ENCODE results near the gene UNK. TPM values are rescaled to one million over a fixed set of nuclear protein-coding genes. Genes with fewer than 3 reads are reported as not detected.
A peak's percentile ranks its signal among the peaks of the same experiment; 100 is the strongest.
"Not testable (repeated sequence)": the region's sequence is repeated elsewhere in the genome, so short reads cannot be mapped to it uniquely, and the experiment has no call there.

Gene UNK
- total and polyA plus RNA-seq, 10 donors = 19.0 to 53.8 (median 46.2) TPM

DNA sequence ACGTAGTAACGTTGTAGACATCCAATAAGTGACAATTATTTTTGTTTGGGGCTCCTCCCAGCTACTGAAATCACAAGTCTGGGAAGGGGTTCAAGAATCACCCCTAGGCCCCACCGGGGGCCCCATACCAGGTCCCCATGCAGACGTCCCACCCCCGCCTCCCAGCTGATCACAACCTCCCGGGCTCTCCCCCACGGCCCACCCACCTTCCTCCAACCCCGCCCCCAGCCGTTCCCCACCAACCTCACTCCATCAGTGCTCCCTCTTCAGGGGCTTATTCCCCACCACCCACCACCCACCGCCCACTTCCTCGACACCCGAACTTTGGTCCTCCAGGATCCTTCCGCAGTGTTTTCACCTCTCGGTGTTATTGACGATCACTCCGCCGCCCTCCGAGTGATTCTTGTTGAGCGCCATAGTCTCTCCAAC lies 70.3 kb downstream of the UNK start:
- H3K4me1 ChIP-seq = peaks cover 46 to 93% (median 78%) of the 10 kb centered on the region in 6 donors
- DNase-seq = no peak
- H3K27ac ChIP-seq = peak overlapping the region; percentile 85 to 100 (median 100)
- H3K4me3 ChIP-seq = peak overlapping the region; percentile 35 to 87 (median 71)
- WGBS, 5 donors = 0 to 1% (median 1%) methylated on average over 15 to 19 of the region's 19 CpGs
- no peaks in the 10 kb centered on the region for H3K9me3 ChIP-seq
- TF ChIP-seq POLR2AphosphoS5 (IDR thresholded peaks at IDR 0.05) (no peak), CTCF (IDR thresholded peaks at IDR 0.05 in 8 of 11, conservative IDR thresholded peaks at IDR 0.05 in 3 of 11) (no peak), POLR2A (IDR thresholded peaks at IDR 0.05) (peak in 1 of 3 donors; percentile 79)
- H3K27me3 ChIP-seq (replicated peaks in 1 of 7) = no peaks in the 10 kb centered on the region
- intact Hi-C loops (cut with DNase I; ENCODE audit: low total_unique reads) = no loop called here
- peaks cover 0 to 36% (median 27%) of the 10 kb centered on the region in 6 donors for H3K36me3 ChIP-seq

- DNase-seq = peak; percentile 98
These were observed 70.9 kb downstream of the UNK start, which contains the start of gene WBP2 for GRCh38 chr17:75855310-75856061. TSS of gene WBP2 (minus strand) at chr17:75855335. CDS start at chr17:75855297, 38 bp downstream.

DNA sequence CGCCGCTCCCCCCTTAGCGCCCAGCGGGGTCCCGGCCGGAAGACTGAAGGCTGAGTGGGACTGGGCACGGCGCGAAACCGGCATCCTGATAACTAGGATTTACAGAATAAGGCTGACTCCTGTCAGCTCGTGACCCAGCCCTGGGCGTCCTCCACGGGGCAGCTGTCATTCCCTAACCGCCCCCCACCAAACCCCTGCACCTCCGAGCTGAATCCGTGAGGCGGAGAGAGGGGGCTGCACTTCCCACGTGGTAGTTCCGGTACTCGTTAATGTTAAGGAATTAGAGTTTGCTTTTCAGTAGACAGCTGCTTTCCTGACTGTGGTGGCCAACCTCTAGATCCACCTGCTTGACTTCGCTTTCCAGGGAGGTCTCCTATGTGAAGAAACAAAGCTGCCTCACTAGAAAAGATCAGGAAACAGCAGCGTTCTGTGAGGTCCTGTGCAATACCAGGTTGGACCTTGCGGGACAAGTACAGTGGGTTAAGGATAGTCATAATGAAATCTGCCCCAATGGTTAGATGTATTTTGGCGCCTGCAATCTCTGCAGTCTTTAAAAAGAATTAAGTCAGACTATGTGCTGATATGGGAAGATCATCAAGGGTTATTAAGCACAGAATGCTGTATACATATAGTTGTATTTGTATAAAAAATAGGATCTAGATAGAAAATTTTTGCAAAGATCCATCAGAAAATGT lies 71.6 kb downstream of the UNK start:
- intact Hi-C loops (cut with DNase I; ENCODE audit: low total_unique reads) = no loop called here
- H3K4me3 ChIP-seq = peak overlapping the region; percentile 63 to 87 (median 82)
- 1 to 3% (median 2%) methylated on average over 14 to 24 of the region's 24 CpGs for WGBS, 5 donors
- DNase-seq = no peak
- no peaks in the 10 kb centered on the region for H3K27me3 ChIP-seq (replicated peaks in 1 of 7)
- no peaks in the 10 kb centered on the region for H3K9me3 ChIP-seq
- no peak for TF ChIP-seq POLR2AphosphoS5 (IDR thresholded peaks at IDR 0.05)
- no peak for TF ChIP-seq POLR2A (IDR thresholded peaks at IDR 0.05)
- no peak for TF ChIP-seq CTCF (IDR thresholded peaks at IDR 0.05 in 8 of 11, conservative IDR thresholded peaks at IDR 0.05 in 3 of 11)
- H3K4me1 ChIP-seq = peaks cover 36 to 89% (median 67%) of the 10 kb centered on the region in 6 donors
- H3K36me3 ChIP-seq = peaks cover 0 to 23% (median 14%) of the 10 kb centered on the region in 6 donors
- H3K27ac ChIP-seq = peak overlapping the region; percentile 99 to 100 (median 100)

More at GRCh38 chr17:75855310-75856061, 70.9 kb downstream of the UNK start, which contains the start of gene WBP2:
- H3K27me3 ChIP-seq (replicated peaks in 1 of 7) = no peaks in the 10 kb centered on the region
- intact Hi-C loops (cut with DNase I; ENCODE audit: low total_unique reads) = no loop called here
- TF ChIP-seq CTCF (IDR thresholded peaks at IDR 0.05 in 8 of 11, conservative IDR thresholded peaks at IDR 0.05 in 3 of 11) (peak in 10 of 11 experiments; percentile 29 to 65 (median 52)), POLR2AphosphoS5 (IDR thresholded peaks at IDR 0.05) (peak; percentile 100), POLR2A (IDR thresholded peaks at IDR 0.05) (peak; percentile 95 to 97 (median 96))
- peaks cover 0 to 30% (median 22%) of the 10 kb centered on the region in 6 donors for H3K36me3 ChIP-seq
- H3K4me3 ChIP-seq = peak within 1 kb of the TSS; percentile 63 to 87 (median 82)
- WGBS, 5 donors = 0 to 2% (median 0%) methylated on average over 21 to 58 of the region's 58 CpGs
- H3K9me3 ChIP-seq = no peaks in the 10 kb centered on the region
- H3K4me1 ChIP-seq = peaks cover 44 to 89% (median 72%) of the 10 kb centered on the region in 6 donors
- peak within 1 kb of the TSS; percentile 99 to 100 (median 100) for H3K27ac ChIP-seq

DNA sequence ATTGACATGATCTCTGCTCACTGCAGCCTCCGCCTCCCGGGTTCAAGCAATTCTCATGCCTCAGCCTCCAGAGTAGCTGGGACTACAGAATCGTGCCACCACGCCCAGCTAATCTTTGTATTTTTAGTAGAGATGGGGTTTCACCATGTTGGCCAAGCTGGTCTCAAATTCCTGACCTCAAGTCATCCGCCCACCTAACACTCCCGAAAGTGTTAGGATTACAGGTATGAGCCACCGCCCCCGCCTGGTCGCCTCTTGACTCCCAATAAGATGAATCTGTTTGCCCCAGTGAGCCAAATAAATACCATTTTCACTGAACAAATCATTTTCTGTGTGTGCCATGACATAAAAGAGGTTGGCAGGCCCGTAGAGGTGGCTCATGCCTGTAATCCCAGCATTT lies 74.8 kb downstream of the UNK start:
- peak overlapping the region; percentile 80 to 99 (median 92) for H3K27ac ChIP-seq
- DNase-seq; H3K27me3 ChIP-seq (replicated peaks in 1 of 7); H3K36me3 ChIP-seq; H3K9me3 ChIP-seq; intact Hi-C loops (cut with DNase I; ENCODE audit: low total_unique reads): not testable (repeated sequence)
- H3K4me1 ChIP-seq = peaks cover 21 to 79% (median 56%) of the 10 kb centered on the region in 6 donors
- 86 to 92% (median 88%) methylated on average over 10 of the region's 10 CpGs for WGBS, 5 donors
- H3K4me3 ChIP-seq = peak overlapping the region in 1 of 8 donors; percentile 42

All from spleen (tissue), 11 donors.